Astrocyte (in vitro differentiated cells and primary cell): ENCODE measurements around the gene KHK. TPM values are rescaled to one million over a fixed set of nuclear protein-coding genes. Genes with fewer than 3 reads are reported as not detected.
A peak's percentile ranks its signal among the peaks of the same experiment; 100 is the strongest.

Experiments used
- DNase-seq: peaks from one replicate; pipeline ENCODE4 v3.0.0-alpha.2; 2010; ENCODE audit warnings: low read depth
- FAIRE-seq: peaks from 2 replicates; lab custom pipeline; 2011; peaks lifted over from hg19 to GRCh38; lab: Jason Lieb, UNC
- H2AFZ ChIP-seq: 2 replicates; pipeline ENCODE4 v1.6.0; 2012; ENCODE audit warnings: low read depth, low read length, inconsistent platforms
- H3K27ac ChIP-seq: 2 replicates; pipeline ENCODE4 v1.5.1; 2011; ENCODE audit warnings: low read depth, low read length, inconsistent platforms
- H3K27me3 ChIP-seq: 2 replicates; pipeline ENCODE4 v1.6.0; 2011; ENCODE audit warnings: low read length, inconsistent platforms; ENCODE audit not compliant: insufficient read depth
- H3K36me3 ChIP-seq: 2 replicates; pipeline ENCODE4 v1.5.1; 2011; ENCODE audit warnings: low read length, inconsistent platforms; ENCODE audit not compliant: insufficient read depth
- H3K4me1 ChIP-seq: 2 replicates; pipeline ENCODE4 v1.5.1; 2011; ENCODE audit warnings: low read length, inconsistent platforms; ENCODE audit not compliant: insufficient read depth
- H3K4me2 ChIP-seq: 2 replicates; pipeline ENCODE4 v1.6.0; 2012; ENCODE audit warnings: low read length, inconsistent platforms
- H3K4me3 ChIP-seq: 2 replicates; pipeline ENCODE4 v1.5.1; 2011; ENCODE audit warnings: low read depth, mild to moderate bottlenecking, low read length, inconsistent platforms; ENCODE audit not compliant: insufficient read depth
- H3K79me2 ChIP-seq: 2 replicates; pipeline ENCODE4 v1.6.0; 2012; ENCODE audit warnings: mild to moderate bottlenecking, low read length, inconsistent platforms; ENCODE audit not compliant: insufficient read depth
- H3K9ac ChIP-seq: 2 replicates; pipeline ENCODE4 v1.6.0; 2012; ENCODE audit warnings: mild to moderate bottlenecking, low read length, inconsistent platforms
- H3K9me3 ChIP-seq: 2 replicates; pipeline ENCODE4 v1.5.1; 2012; ENCODE audit warnings: low read depth, mild to moderate bottlenecking, low read length, inconsistent platforms; ENCODE audit not compliant: insufficient read depth
- H4K20me1 ChIP-seq: 2 replicates; pipeline ENCODE4 v1.6.0; 2012; ENCODE audit warnings: low read length, inconsistent platforms; ENCODE audit not compliant: insufficient read depth
- H3K27ac Mint-ChIP-seq: one replicate; pipeline ENCODE4 v1.8.0; 2021; ENCODE audit warnings: mild to moderate bottlenecking, mixed read lengths; ENCODE audit not compliant: unreplicated experiment
- H3K27me3 Mint-ChIP-seq: one replicate; pipeline ENCODE4 v1.8.0; 2021; ENCODE audit warnings: low read depth, mixed read lengths; ENCODE audit not compliant: unreplicated experiment
- H3K36me3 Mint-ChIP-seq: one replicate; pipeline ENCODE4 v1.8.0; 2021; ENCODE audit warnings: low read depth, mixed read lengths; ENCODE audit not compliant: unreplicated experiment
- H3K4me1 Mint-ChIP-seq: one replicate; pipeline ENCODE4 v1.8.0; 2021; ENCODE audit warnings: low read depth, mixed read lengths; ENCODE audit not compliant: unreplicated experiment
- H3K4me3 Mint-ChIP-seq: one replicate; pipeline ENCODE4 v1.8.0; 2021; ENCODE audit warnings: mild to moderate bottlenecking, moderate library complexity, mixed read lengths; ENCODE audit not compliant: unreplicated experiment
- H3K9me3 Mint-ChIP-seq: one replicate; pipeline ENCODE4 v1.8.0; 2021; ENCODE audit warnings: mild to moderate bottlenecking, mixed read lengths; ENCODE audit not compliant: unreplicated experiment
- CTCF ChIP-seq: IDR thresholded peaks from 2 replicates; pipeline ENCODE4 v1.5.1; 2011; ENCODE audit warnings: low read depth, mild to moderate bottlenecking, inconsistent platforms, low read length, moderate library complexity; ENCODE audit not compliant: insufficient read depth
- EZH2 ChIP-seq: IDR thresholded peaks from 2 replicates; pipeline ENCODE4 v1.6.1; 2012; ENCODE audit warnings: mild to moderate bottlenecking, low read length, inconsistent platforms; ENCODE audit not compliant: insufficient read depth
- total RNA-seq: library from RNA; stranded (reverse); gene quantifications from 2 replicates; pipeline ENCODE4 v1.2.1, GENCODE V29; 2021

The KHK gene
- total RNA-seq, 1 donor from 2014 or later: 0.95 TPM

GRCh38 chr2:27083410-27084296, 2.9 kb upstream of the KHK start:
- Histone ChIP-seq H2AFZ (no peak overlapping the region), H3K4me2 (no peak overlapping the region), H3K36me3 (peaks cover 2% of the 10 kb centered on the region), H3K4me3 (no peak overlapping the region), H3K9ac (no peak overlapping the region), H3K79me2 (peaks cover 20% of the 10 kb centered on the region), H3K9me3 (no peaks in the 10 kb centered on the region), H3K27me3 (no peaks in the 10 kb centered on the region), H3K4me1 (peaks cover 47% of the 10 kb centered on the region), H4K20me1 (peaks cover 11% of the 10 kb centered on the region), H3K27ac (no peak overlapping the region)
- Mint-ChIP-seq H3K9me3 (no peaks in the 10 kb centered on the region), H3K4me3 (peak overlapping the region; percentile 50), H3K36me3 (no peaks in the 10 kb centered on the region), H3K27ac (no peak overlapping the region), H3K27me3 (peaks cover 10% of the 10 kb centered on the region), H3K4me1 (peaks cover 12% of the 10 kb centered on the region)
- no peak for DNase-seq
- TF ChIP-seq CTCF (no peak), EZH2 (no peak)
- FAIRE-seq: no peak

GRCh38 chr2:27084297-27085061, 2.1 kb upstream of the KHK start:
- TF ChIP-seq EZH2 (no peak), CTCF (no peak)
- no peak for DNase-seq
- no peak overlapping the region for H3K27ac ChIP-seq
- no peak overlapping the region for H3K9ac ChIP-seq
- H3K4me3 ChIP-seq: no peak overlapping the region
- Mint-ChIP-seq H3K27ac (no peak overlapping the region), H3K4me3 (peak overlapping the region; percentile 64), H3K27me3 (peaks cover 13% of the 10 kb centered on the region), H3K9me3 (no peaks in the 10 kb centered on the region), H3K36me3 (no peaks in the 10 kb centered on the region), H3K4me1 (peaks cover 12% of the 10 kb centered on the region)
- no peaks in the 10 kb centered on the region for H3K27me3 ChIP-seq
- no peaks in the 10 kb centered on the region for H3K9me3 ChIP-seq
- peaks cover 11% of the 10 kb centered on the region for H4K20me1 ChIP-seq
- H2AFZ ChIP-seq: no peak overlapping the region
- H3K4me2 ChIP-seq: peak overlapping the region; percentile 91
- no peak for FAIRE-seq
- H3K79me2 ChIP-seq: peaks cover 12% of the 10 kb centered on the region
- H3K36me3 ChIP-seq: peaks cover 2% of the 10 kb centered on the region
- H3K4me1 ChIP-seq: peaks cover 39% of the 10 kb centered on the region
